NT2/D1 (cell line): ENCODE data around the gene RAB26.

Experiments
- DNase-seq: peaks from one replicate; pipeline ENCODE4 v3.0.0-alpha.2; 2011; ENCODE audit warnings: low read depth, low spot score
- H3K27me3 ChIP-seq: 2 replicates; pipeline ENCODE4 v1.6.0; 2011; ENCODE audit warnings: mild to moderate bottlenecking; ENCODE audit not compliant: insufficient read length, insufficient read depth
- H3K36me3 ChIP-seq: 2 replicates; pipeline ENCODE4 v1.6.1; 2011; ENCODE audit warnings: mild to moderate bottlenecking, low read length, mixed read lengths; ENCODE audit not compliant: insufficient read depth, insufficient read length
- H3K4me1 ChIP-seq: 2 replicates; pipeline ENCODE4 v1.5.1; 2011; ENCODE audit not compliant: insufficient read depth, insufficient read length
- H3K4me3 ChIP-seq: 2 replicates; pipeline ENCODE4 v1.5.1; 2011; ENCODE audit warnings: low read depth; ENCODE audit not compliant: insufficient read length
- H3K9ac ChIP-seq: 2 replicates; pipeline ENCODE4 v1.6.0; 2011; ENCODE audit warnings: low read depth; ENCODE audit not compliant: insufficient read length
- H3K9me3 ChIP-seq: 2 replicates; pipeline ENCODE4 v1.5.1; 2011; ENCODE audit warnings: mild to moderate bottlenecking, low read length; ENCODE audit not compliant: insufficient read depth
- SUZ12 ChIP-seq: IDR thresholded peaks from 2 replicates; pipeline ENCODE4 v1.6.1; 2011; ENCODE audit not compliant: insufficient read length, insufficient read depth; ENCODE audit errors: extremely low read depth
- YY1 ChIP-seq: IDR thresholded peaks from 2 replicates; pipeline ENCODE4 v1.6.1; 2011; ENCODE audit not compliant: insufficient read length, insufficient read depth
- ZNF274 ChIP-seq: IDR thresholded peaks from 2 replicates; pipeline ENCODE4 v1.6.1; 2011; ENCODE audit warnings: mild to moderate bottlenecking, low read depth, low read length

The RAB26 gene

DNA sequence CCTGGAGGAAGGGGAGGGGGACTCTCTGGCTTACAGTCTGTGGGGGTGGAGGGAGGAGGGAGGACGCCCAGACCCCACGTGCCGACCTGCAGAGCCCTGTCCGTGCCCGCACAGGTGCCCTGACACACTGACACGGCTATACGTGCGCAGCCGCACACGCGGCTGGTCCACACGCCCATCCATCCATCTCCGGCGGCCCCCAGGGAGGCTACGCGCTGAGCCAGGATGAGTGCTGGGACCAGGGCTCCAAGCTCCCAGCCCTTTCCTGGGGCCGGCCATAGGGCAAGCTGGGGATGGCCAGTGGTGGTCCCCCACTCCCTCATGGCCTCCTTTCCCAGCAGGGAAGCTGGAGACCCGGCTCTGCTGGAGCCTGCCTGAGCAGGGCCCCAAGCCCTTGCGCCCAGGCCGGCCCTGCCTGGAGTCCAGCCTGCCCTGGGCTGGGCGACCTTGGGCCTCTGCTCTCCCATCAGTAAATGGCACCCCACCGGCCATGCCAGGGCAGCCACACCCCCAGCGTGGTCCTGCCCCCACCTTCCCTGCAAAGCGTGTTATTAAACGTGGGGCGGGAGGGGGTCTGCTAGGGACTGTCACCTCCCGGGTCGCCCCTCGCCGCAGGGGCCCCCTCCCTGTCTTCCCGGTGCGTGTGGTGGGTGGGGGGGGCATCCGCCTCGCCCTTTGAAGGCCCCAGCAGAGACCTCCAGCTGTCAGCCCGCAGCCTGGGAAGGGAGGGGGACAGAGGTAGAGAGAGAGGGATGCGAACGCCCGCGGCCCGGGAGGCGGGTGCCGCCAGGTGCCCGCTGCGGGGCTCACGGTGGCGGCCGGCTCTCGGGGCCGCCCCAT, 47.1 kb downstream of the RAB26 start:
- Histone ChIP-seq H3K9me3 (0 out of 2 replicates have a peak, but pooled peaks cover 5% of the 10 kb centered on the region), H3K9ac (peak overlapping the region; percentile 69), H3K4me1 (peaks cover 30% of the 10 kb centered on the region), H3K27me3 (peaks cover 46% of the 10 kb centered on the region), H3K36me3 (no peaks in the 10 kb centered on the region), H3K4me3 (peak overlapping the region; percentile 38)
- DNase-seq, result no peak
- TF ChIP-seq YY1 (no peak), SUZ12 (no peak), ZNF274 (no peak)

DNA sequence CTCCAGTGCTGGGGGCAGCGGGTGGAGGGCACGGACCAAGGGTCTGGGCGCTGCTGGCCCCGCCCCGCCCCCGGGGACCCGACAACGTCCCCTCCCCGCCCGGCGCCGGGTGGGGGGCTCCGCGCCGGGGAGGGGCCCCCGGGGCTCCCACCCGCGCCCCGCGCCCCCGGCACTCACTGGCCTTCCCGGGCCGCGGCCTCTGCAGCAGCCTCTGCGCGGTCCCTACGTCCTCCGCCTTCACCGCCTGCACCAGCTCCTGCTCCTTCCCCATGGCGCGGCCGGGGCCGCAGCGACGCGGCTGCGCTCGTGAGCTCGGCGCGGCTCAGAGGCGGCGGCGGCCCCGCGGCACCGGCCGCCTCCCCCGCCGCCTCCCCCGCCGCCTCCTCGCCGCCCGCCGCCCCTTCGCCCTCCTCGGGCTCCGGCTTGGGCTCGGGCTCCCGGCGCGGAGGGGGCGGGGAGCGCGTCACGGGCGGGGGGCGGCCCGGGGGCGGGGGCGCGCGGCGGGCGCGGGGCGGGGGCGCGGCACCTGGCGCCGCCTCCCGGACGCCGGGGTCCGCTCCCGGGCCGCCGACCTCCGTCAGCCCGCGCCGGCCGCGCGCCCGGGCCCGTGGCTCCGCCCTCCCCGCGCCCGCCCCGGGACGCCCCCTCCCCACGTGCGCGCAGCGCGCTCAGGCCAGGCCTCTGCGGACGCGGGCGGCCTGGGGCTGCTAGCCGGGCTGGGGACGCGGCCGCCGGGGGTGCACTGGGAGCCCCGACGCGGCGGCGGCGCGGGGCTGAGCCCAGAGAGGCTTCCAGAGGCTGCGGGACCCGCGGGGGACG, 47.9 kb downstream of the RAB26 start, which contains the start of gene CASKIN1:
Gene CASKIN1, minus strand, starts transcription at position 444 of the 819 bp plus-strand sequence. Its CDS starts 173 bp downstream, at position 271.
- H3K4me3 ChIP-seq, result peak within 1 kb of the TSS; percentile 38
- DNase-seq, result no peak

GRCh38 chr16:2196981-2197511, 48.6 kb downstream of the RAB26 start:
- Histone ChIP-seq H3K27me3 (peaks cover 46% of the 10 kb centered on the region), H3K36me3 (no peaks in the 10 kb centered on the region), H3K4me3 (peak overlapping the region; percentile 21), H3K9ac (peak overlapping the region; percentile 61), H3K9me3 (0 out of 2 replicates have a peak, but pooled peaks cover 5% of the 10 kb centered on the region), H3K4me1 (peaks cover 19% of the 10 kb centered on the region)
- DNase-seq, result no peak
- TF ChIP-seq SUZ12, result no peak

More for the DNA sequence above, 47.9 kb downstream of the RAB26 start, which contains the start of gene CASKIN1:
- peaks cover 22% of the 10 kb centered on the region for H3K4me1 ChIP-seq
- H3K27me3 ChIP-seq, result peaks cover 46% of the 10 kb centered on the region
- no peaks in the 10 kb centered on the region for H3K36me3 ChIP-seq
- H3K9ac ChIP-seq, result peak within 1 kb of the TSS; percentile 69
- TF ChIP-seq YY1, result no peak
- peak; percentile 20 for TF ChIP-seq SUZ12
- TF ChIP-seq ZNF274, result no peak
- 0 out of 2 replicates have a peak, but pooled peaks cover 5% of the 10 kb centered on the region for H3K9me3 ChIP-seq

- Histone ChIP-seq H3K36me3 (no peaks in the 10 kb centered on the region), H3K9ac (no peak overlapping the region), H3K4me3 (no peak overlapping the region), H3K4me1 (peaks cover 19% of the 10 kb centered on the region), H3K27me3 (peaks cover 46% of the 10 kb centered on the region), H3K9me3 (0 out of 2 replicates have a peak, but pooled peaks cover 5% of the 10 kb centered on the region)
- TF ChIP-seq SUZ12, result no peak
- TF ChIP-seq YY1, result no peak
- no peak for DNase-seq
Observed at GRCh38 chr16:2197765-2198164, 49.3 kb downstream of the RAB26 start.

GRCh38 chr16:2198283-2198682, 49.9 kb downstream of the RAB26 start:
- no peak overlapping the region for H3K4me3 ChIP-seq
- H3K9me3 ChIP-seq, result 0 out of 2 replicates have a peak, but pooled peaks cover 5% of the 10 kb centered on the region
- H3K4me1 ChIP-seq, result peaks cover 19% of the 10 kb centered on the region
- H3K27me3 ChIP-seq, result peaks cover 46% of the 10 kb centered on the region
- H3K36me3 ChIP-seq, result no peaks in the 10 kb centered on the region
- no peak for DNase-seq
- TF ChIP-seq ZNF274 (no peak), YY1 (no peak), SUZ12 (no peak)
- no peak overlapping the region for H3K9ac ChIP-seq

DNA sequence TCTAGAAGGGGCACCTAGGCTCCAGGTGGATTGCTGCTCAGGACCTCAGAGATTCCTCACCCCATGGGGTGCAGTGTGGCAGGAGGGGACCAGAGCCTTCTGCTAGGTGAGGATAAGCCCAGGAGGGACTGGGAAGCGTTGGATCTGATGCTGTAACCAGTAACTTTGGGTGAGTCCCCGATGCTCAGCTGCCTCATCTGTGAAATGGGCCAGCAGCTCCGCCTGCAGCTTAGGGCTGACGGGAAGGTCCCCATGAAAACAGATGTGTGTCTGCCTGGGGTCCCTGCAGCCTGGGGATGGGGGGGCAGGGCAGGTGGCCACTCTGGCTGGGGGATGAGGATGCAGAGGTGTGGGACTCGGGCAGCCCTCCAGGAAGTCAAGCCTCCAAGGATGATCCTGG, 50.7 kb downstream of the RAB26 start:
- H3K9me3 ChIP-seq, result 0 out of 2 replicates have a peak, but pooled peaks cover 5% of the 10 kb centered on the region
- H3K4me1 ChIP-seq, result peaks cover 19% of the 10 kb centered on the region
- peak overlapping the region; percentile 21 for H3K9ac ChIP-seq
- no peak overlapping the region for H3K4me3 ChIP-seq
- no peak for TF ChIP-seq SUZ12
- no peak for TF ChIP-seq YY1
- TF ChIP-seq ZNF274, result no peak
- peaks cover 45% of the 10 kb centered on the region for H3K27me3 ChIP-seq
- no peak for DNase-seq
- no peaks in the 10 kb centered on the region for H3K36me3 ChIP-seq

- TF ChIP-seq YY1 (no peak), ZNF274 (no peak), SUZ12 (no peak)
Observed at GRCh38 chr16:2199621-2200139, 51.3 kb downstream of the RAB26 start.

More at GRCh38 chr16:2199621-2200139, 51.3 kb downstream of the RAB26 start:
- Histone ChIP-seq H3K36me3 (no peaks in the 10 kb centered on the region), H3K9me3 (0 out of 2 replicates have a peak, but pooled peaks cover 5% of the 10 kb centered on the region), H3K4me1 (peaks cover 16% of the 10 kb centered on the region), H3K9ac (peak overlapping the region; percentile 21), H3K4me3 (no peak overlapping the region), H3K27me3 (peaks cover 39% of the 10 kb centered on the region)
- DNase-seq, result no peak
